WTC11 (cell line): ENCODE measurements around the gene SPNS3. TPM values are rescaled to one million over a fixed set of nuclear protein-coding genes. Genes with fewer than 3 reads are reported as not detected.

ENCODE experiments used
- ATAC-seq: fragments of 200-7000 bp; cut with Tn5 transposase; 2 replicates; pipeline ENCODE4 v1.10.0; 2021; ENCODE audit warnings: mild to moderate bottlenecking, moderate library complexity
- CTCF ChIA-PET: fragments of 300-600 bp; sonication (Branson Sonifier 250); formaldehyde crosslinking; loops from one replicate; lab custom pipeline; 2021; ENCODE audit warnings: antibody characterized with exemption; lab: Charles Lee
- POLR2A ChIA-PET: fragments of 350-600 bp; sonication (Branson Sonifier 250); formaldehyde crosslinking; loops from one replicate; lab custom pipeline; 2021; ENCODE audit warnings: antibody characterized with exemption; lab: Charles Lee
- DNase-seq: peaks from one replicate; pipeline ENCODE4 v3.0.0; 2021; ENCODE audit warnings: low spot score
- H3K27ac Mint-ChIP-seq: 2 replicates; pipeline ENCODE4 v1.8.0; 2021; ENCODE audit warnings: mixed read lengths
- H3K27me3 Mint-ChIP-seq: 2 replicates; pipeline ENCODE4 v1.8.0; 2021; ENCODE audit warnings: low read depth, mild to moderate bottlenecking, moderate library complexity, mixed read lengths
- H3K36me3 Mint-ChIP-seq: 2 replicates; pipeline ENCODE4 v1.8.0; 2021; ENCODE audit warnings: mixed read lengths
- H3K4me1 Mint-ChIP-seq: 2 replicates; pipeline ENCODE4 v1.8.0; 2022; ENCODE audit warnings: mixed read lengths
- H3K4me3 Mint-ChIP-seq: 2 replicates; pipeline ENCODE4 v1.8.0; 2021; ENCODE audit warnings: mild to moderate bottlenecking, moderate library complexity, mixed read lengths
- H3K9me3 Mint-ChIP-seq: 2 replicates; pipeline ENCODE4 v1.8.0; 2021; ENCODE audit warnings: mixed read lengths
- ESRRA ChIP-seq: sonication (generic); formaldehyde crosslinking; IDR thresholded peaks from 2 replicates; pipeline ENCODE4 v1.8.1; 2022; ENCODE audit warnings: mild to moderate bottlenecking, missing genetic modification reagents, borderline replicate concordance
- FOXP1 ChIP-seq: sonication (generic); formaldehyde crosslinking; IDR thresholded peaks from 2 replicates; pipeline ENCODE4 v1.8.0; 2022; ENCODE audit warnings: missing genetic modification reagents, mild to moderate bottlenecking, moderate library complexity, borderline replicate concordance
- GABPB1 ChIP-seq: sonication (generic); formaldehyde crosslinking; IDR thresholded peaks from 2 replicates; pipeline ENCODE4 v1.8.1; 2023; ENCODE audit warnings: mild to moderate bottlenecking, missing genetic modification reagents
- HMGA2 ChIP-seq: fragments of 250-450 bp; sonication (Bioruptor Pico); IDR thresholded peaks from 2 replicates; pipeline ENCODE4 v1.4.0; 2021; ENCODE audit warnings: mild to moderate bottlenecking, moderate library complexity
- NFYB ChIP-seq: sonication (generic); formaldehyde crosslinking; conservative IDR thresholded peaks from 2 replicates; pipeline ENCODE4 v1.8.0; 2022; ENCODE audit warnings: low read depth, missing genetic modification reagents
- NR1H2 ChIP-seq: sonication (generic); formaldehyde crosslinking; IDR thresholded peaks from 2 replicates; pipeline ENCODE4 v1.9.0; 2021; ENCODE audit warnings: mild to moderate bottlenecking, moderate library complexity, missing genetic modification reagents
- OVOL2 ChIP-seq: fragments of 250-450 bp; sonication (Bioruptor Pico); IDR thresholded peaks from 2 replicates; pipeline ENCODE4 v1.9.0; 2021; ENCODE audit warnings: mild to moderate bottlenecking, borderline replicate concordance
- SOX15 ChIP-seq: fragments of 250-450 bp; sonication (Bioruptor Pico); IDR thresholded peaks from 2 replicates; pipeline ENCODE4 v1.9.0; 2021; ENCODE audit warnings: mild to moderate bottlenecking
- TP53 ChIP-seq: sonication (generic); formaldehyde crosslinking; IDR thresholded peaks from 2 replicates; pipeline ENCODE4 v1.8.1; 2023; ENCODE audit warnings: mild to moderate bottlenecking, missing genetic modification reagents
- ZNF263 ChIP-seq: sonication (generic); formaldehyde crosslinking; IDR thresholded peaks from 2 replicates; pipeline ENCODE4 v1.8.1; 2022; ENCODE audit warnings: low read depth, mild to moderate bottlenecking, moderate library complexity, missing genetic modification reagents
- ZNF423 ChIP-seq: fragments of 250-450 bp; sonication (Bioruptor Pico); IDR thresholded peaks from 2 replicates; pipeline ENCODE4 v2.1.2; 2022; ENCODE audit warnings: mild to moderate bottlenecking, moderate library complexity
- total RNA-seq: library from RNA; stranded (reverse); gene quantifications from 3 replicates; pipeline ENCODE4 v1.2.3, GENCODE V29; 2021
- TF ChIP-seq, protein P1 (sequence below): fragments of 250-450 bp; sonication (Bioruptor Pico); IDR thresholded peaks from 2 replicates; pipeline ENCODE4 v2.1.2; 2022; ENCODE audit warnings: mild to moderate bottlenecking, moderate library complexity
- TF ChIP-seq, protein P2 (sequence below): sonication (generic); formaldehyde crosslinking; IDR thresholded peaks from 2 replicates; pipeline ENCODE4 v1.8.1; 2023; ENCODE audit warnings: mild to moderate bottlenecking, missing genetic modification reagents
- TF ChIP-seq, protein P3 (sequence below): sonication (generic); formaldehyde crosslinking; IDR thresholded peaks from 2 replicates; pipeline ENCODE4 v1.8.1; 2023; ENCODE audit warnings: mild to moderate bottlenecking, moderate library complexity, missing genetic modification reagents
- TF ChIP-seq, protein P4 (sequence below): sonication (generic); formaldehyde crosslinking; IDR thresholded peaks from 2 replicates; pipeline ENCODE4 v1.8.0; 2023; ENCODE audit warnings: missing genetic modification reagents
- TF ChIP-seq, protein P5 (sequence below): fragments of 250-450 bp; sonication (Bioruptor Pico); IDR thresholded peaks from 2 replicates; pipeline ENCODE4 v1.9.0; 2021; ENCODE audit warnings: mild to moderate bottlenecking, borderline replicate concordance
- TF ChIP-seq, protein P6 (sequence below): sonication (generic); formaldehyde crosslinking; IDR thresholded peaks from 2 replicates; pipeline ENCODE4 v1.8.1; 2023; ENCODE audit warnings: mild to moderate bottlenecking, missing genetic modification reagents, moderate library complexity

SPNS3 gene
- total RNA-seq, 1 experiment from 2014 or later = not detected

DNA sequence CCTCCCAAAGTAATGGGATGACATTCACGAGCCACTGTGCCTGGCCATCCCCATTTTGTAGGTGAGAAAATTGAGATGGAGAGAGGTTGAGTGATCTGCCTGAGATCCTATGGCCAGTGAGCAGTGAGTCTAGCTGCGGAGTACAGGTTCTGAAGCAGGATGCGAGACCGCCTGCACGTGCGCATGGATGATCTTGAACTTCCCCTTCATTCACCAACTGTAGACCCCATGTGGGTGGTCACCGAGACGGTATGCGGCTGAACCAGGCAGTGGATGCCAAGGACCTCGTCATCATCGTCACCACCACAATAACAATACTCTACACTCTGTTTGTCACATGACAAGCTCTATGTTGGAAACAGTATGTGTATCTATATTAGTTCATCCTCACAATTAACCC lies 6.2 kb upstream of the SPNS3 start:
- DNase-seq (no peak), ATAC-seq (no peak)
- Mint-ChIP-seq H3K36me3 (no peaks in the 10 kb centered on the region), H3K4me3 (no peak overlapping the region), H3K27ac (no peak overlapping the region), H3K4me1 (no peaks in the 10 kb centered on the region), H3K9me3 (no peaks in the 10 kb centered on the region), H3K27me3 (no peaks in the 10 kb centered on the region; the same call in 1 of the 2 replicates)
- CTCF ChIA-PET = no interaction called here
- TF ChIP-seq NR1H2 (CRISPR knock-in tag) (no peak), GABPB1 (CRISPR knock-in tag) (no peak), ESRRA (CRISPR knock-in tag) (no peak), OVOL2 (CRISPR knock-in tag) (no peak), HMGA2 (CRISPR knock-in tag) (no peak)
- TF ChIP-seq, protein P1, sequence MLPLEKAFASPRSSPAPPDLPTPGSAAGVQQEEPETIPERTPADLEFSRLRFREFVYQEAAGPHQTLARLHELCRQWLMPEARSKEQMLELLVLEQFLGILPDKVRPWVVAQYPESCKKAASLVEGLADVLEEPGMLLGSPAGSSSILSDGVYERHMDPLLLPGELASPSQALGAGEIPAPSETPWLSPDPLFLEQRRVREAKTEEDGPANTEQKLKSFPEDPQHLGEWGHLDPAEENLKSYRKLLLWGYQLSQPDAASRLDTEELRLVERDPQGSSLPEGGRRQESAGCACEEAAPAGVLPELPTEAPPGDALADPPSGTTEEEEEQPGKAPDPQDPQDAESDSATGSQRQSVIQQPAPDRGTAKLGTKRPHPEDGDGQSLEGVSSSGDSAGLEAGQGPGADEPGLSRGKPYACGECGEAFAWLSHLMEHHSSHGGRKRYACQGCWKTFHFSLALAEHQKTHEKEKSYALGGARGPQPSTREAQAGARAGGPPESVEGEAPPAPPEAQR (CRISPR knock-in tag) = no peak
- TF ChIP-seq, protein P2, sequence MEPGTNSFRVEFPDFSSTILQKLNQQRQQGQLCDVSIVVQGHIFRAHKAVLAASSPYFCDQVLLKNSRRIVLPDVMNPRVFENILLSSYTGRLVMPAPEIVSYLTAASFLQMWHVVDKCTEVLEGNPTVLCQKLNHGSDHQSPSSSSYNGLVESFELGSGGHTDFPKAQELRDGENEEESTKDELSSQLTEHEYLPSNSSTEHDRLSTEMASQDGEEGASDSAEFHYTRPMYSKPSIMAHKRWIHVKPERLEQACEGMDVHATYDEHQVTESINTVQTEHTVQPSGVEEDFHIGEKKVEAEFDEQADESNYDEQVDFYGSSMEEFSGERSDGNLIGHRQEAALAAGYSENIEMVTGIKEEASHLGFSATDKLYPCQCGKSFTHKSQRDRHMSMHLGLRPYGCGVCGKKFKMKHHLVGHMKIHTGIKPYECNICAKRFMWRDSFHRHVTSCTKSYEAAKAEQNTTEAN (CRISPR knock-in tag) = no peak
- POLR2A ChIA-PET = no interaction called here

DNA sequence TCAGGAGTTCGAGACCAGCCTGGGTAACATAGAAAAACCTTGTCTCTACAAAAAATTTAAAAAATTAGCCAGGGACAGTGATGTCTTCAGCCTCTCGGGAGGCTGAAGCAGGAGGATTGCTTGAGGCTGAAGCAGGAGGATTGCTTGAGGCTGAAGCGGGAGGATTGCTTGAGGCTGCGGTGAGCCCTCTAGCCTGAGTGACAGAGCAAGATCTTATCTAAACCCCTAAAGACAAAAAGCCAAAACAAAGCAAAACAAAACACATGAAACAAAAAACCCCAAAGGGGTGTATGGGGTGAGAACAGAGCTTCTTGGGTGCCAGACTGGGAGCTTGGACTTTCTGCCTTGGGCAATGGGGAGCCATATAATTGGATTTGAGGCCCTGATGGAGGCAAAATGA lies 2.6 kb downstream of the SPNS3 start:
- Mint-ChIP-seq H3K4me3 (no peak overlapping the region), H3K27ac (no peak overlapping the region), H3K27me3 (no peaks in the 10 kb centered on the region), H3K9me3 (no peaks in the 10 kb centered on the region), H3K4me1 (no peaks in the 10 kb centered on the region), H3K36me3 (no peaks in the 10 kb centered on the region)
- TF ChIP-seq, protein P3, sequence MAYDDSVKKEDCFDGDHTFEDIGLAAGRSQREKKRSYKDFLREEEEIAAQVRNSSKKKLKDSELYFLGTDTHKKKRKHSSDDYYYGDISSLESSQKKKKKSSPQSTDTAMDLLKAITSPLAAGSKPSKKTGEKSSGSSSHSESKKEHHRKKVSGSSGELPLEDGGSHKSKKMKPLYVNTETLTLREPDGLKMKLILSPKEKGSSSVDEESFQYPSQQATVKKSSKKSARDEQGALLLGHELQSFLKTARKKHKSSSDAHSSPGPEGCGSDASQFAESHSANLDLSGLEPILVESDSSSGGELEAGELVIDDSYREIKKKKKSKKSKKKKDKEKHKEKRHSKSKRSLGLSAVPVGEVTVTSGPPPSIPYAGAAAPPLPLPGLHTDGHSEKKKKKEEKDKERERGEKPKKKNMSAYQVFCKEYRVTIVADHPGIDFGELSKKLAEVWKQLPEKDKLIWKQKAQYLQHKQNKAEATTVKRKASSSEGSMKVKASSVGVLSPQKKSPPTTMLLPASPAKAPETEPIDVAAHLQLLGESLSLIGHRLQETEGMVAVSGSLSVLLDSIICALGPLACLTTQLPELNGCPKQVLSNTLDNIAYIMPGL = no peak
- TF ChIP-seq, protein P4, sequence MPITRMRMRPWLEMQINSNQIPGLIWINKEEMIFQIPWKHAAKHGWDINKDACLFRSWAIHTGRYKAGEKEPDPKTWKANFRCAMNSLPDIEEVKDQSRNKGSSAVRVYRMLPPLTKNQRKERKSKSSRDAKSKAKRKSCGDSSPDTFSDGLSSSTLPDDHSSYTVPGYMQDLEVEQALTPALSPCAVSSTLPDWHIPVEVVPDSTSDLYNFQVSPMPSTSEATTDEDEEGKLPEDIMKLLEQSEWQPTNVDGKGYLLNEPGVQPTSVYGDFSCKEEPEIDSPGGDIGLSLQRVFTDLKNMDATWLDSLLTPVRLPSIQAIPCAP (CRISPR knock-in tag) = no peak
- TF ChIP-seq SOX15 (CRISPR knock-in tag) (no peak), NFYB (CRISPR knock-in tag) (no peak)
- ChIA-PET CTCF (interaction anchor here (1.2 kb wide), 1 partner anchor 590 kb away, joined by 4 read pairs; the partner anchor contains the start of gene NCBP3), POLR2A (no interaction called here)
- ATAC-seq (no peak), DNase-seq (no peak)

DNA sequence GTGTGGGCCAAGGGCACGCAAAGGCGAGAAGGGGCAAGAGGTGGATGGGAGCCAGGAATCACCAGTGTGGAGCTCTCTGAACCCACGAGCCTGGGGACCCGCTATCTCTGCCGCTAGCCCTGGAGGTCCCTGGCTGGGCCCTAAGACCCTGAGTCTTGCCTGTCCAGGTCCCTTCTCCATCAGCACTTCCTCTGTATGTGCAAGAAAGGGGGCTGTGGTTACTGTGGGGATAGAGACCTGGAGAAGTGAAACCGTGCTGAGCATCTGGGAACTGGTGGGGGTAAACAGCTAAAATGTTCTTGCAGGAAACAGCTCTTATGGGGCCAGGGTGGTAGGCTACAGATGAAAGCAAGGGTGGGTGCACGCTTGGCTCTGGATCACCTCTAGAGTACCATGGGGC lies 3.1 kb downstream of the SPNS3 start:
- ATAC-seq (no peak), DNase-seq (no peak)
- H3K4me3 Mint-ChIP-seq = no peak overlapping the region
- POLR2A ChIA-PET = no interaction called here
- H3K27me3 Mint-ChIP-seq = no peaks in the 10 kb centered on the region
- CTCF ChIA-PET = interaction anchor here (1.2 kb wide), 1 partner anchor 591 kb away, joined by 4 read pairs; the partner anchor contains the start of gene NCBP3
- H3K36me3 Mint-ChIP-seq = no peaks in the 10 kb centered on the region
- H3K9me3 Mint-ChIP-seq = no peaks in the 10 kb centered on the region
- H3K27ac Mint-ChIP-seq = no peak overlapping the region
- TF ChIP-seq, protein P5, sequence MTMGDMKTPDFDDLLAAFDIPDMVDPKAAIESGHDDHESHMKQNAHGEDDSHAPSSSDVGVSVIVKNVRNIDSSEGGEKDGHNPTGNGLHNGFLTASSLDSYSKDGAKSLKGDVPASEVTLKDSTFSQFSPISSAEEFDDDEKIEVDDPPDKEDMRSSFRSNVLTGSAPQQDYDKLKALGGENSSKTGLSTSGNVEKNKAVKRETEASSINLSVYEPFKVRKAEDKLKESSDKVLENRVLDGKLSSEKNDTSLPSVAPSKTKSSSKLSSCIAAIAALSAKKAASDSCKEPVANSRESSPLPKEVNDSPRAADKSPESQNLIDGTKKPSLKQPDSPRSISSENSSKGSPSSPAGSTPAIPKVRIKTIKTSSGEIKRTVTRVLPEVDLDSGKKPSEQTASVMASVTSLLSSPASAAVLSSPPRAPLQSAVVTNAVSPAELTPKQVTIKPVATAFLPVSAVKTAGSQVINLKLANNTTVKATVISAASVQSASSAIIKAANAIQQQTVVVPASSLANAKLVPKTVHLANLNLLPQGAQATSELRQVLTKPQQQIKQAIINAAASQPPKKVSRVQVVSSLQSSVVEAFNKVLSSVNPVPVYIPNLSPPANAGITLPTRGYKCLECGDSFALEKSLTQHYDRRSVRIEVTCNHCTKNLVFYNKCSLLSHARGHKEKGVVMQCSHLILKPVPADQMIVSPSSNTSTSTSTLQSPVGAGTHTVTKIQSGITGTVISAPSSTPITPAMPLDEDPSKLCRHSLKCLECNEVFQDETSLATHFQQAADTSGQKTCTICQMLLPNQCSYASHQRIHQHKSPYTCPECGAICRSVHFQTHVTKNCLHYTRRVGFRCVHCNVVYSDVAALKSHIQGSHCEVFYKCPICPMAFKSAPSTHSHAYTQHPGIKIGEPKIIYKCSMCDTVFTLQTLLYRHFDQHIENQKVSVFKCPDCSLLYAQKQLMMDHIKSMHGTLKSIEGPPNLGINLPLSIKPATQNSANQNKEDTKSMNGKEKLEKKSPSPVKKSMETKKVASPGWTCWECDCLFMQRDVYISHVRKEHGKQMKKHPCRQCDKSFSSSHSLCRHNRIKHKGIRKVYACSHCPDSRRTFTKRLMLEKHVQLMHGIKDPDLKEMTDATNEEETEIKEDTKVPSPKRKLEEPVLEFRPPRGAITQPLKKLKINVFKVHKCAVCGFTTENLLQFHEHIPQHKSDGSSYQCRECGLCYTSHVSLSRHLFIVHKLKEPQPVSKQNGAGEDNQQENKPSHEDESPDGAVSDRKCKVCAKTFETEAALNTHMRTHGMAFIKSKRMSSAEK (CRISPR knock-in tag) = no peak
- TF ChIP-seq ZNF263 (CRISPR knock-in tag) (no peak), FOXP1 (CRISPR knock-in tag) (no peak), ZNF423 (CRISPR knock-in tag) (no peak), TP53 (no peak), OVOL2 (CRISPR knock-in tag) (no peak)
- TF ChIP-seq, protein P6, sequence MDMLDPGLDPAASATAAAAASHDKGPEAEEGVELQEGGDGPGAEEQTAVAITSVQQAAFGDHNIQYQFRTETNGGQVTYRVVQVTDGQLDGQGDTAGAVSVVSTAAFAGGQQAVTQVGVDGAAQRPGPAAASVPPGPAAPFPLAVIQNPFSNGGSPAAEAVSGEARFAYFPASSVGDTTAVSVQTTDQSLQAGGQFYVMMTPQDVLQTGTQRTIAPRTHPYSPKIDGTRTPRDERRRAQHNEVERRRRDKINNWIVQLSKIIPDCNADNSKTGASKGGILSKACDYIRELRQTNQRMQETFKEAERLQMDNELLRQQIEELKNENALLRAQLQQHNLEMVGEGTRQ = no peak
- TF ChIP-seq, protein P3 = no peak
- H3K4me1 Mint-ChIP-seq = no peaks in the 10 kb centered on the region
